ENCODE data around the gene BLOC1S5.
A peak's percentile ranks its signal among the peaks of the same experiment; 100 is the strongest.

BLOC1S5 gene

DNA sequence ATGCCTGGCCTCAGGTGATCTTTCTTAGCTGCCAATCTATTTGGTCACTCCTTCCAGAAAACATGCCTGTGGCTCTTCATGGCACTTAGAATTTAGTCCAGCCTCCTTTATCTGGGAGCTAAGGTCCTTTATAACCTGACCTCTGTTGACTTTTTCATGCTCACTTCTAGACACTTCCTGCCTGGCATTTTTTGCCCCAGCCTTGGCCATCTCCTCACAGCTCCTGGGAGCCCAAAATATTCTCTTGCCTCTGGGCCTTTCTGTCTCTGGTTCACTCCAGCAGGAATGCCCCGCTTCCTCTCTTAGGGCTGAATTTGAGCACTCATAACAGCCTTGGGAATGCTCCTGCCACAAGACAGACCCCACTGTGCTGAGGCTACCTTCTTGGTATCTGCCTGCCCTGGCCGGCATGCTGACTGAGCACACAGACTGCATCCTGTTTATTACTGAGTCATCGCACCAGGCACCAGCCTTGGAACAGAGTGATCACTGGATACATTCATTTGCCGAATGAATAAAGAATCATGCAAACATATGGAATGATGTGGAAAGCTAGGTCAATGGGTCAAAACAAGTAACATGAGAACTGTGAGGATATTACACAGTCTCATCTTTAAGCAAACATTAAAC, 44.0 kb upstream of the BLOC1S5 start:
- in situ Hi-C loops (cut with HindIII; ENCODE audit: low sequenced_read_pairs), result no loop called here
- no peak overlapping the region for H3K4me3 ChIP-seq (ENCODE audit: low read depth, low read length)
- DNase-seq (ENCODE audit: low read depth), result peak; percentile 72
- TF ChIP-seq, protein P1, sequence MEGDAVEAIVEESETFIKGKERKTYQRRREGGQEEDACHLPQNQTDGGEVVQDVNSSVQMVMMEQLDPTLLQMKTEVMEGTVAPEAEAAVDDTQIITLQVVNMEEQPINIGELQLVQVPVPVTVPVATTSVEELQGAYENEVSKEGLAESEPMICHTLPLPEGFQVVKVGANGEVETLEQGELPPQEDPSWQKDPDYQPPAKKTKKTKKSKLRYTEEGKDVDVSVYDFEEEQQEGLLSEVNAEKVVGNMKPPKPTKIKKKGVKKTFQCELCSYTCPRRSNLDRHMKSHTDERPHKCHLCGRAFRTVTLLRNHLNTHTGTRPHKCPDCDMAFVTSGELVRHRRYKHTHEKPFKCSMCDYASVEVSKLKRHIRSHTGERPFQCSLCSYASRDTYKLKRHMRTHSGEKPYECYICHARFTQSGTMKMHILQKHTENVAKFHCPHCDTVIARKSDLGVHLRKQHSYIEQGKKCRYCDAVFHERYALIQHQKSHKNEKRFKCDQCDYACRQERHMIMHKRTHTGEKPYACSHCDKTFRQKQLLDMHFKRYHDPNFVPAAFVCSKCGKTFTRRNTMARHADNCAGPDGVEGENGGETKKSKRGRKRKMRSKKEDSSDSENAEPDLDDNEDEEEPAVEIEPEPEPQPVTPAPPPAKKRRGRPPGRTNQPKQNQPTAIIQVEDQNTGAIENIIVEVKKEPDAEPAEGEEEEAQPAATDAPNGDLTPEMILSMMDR (IDR thresholded peaks at IDR 0.05; ENCODE audit: low read depth, low read length, missing control alignments), result no peak

DNA sequence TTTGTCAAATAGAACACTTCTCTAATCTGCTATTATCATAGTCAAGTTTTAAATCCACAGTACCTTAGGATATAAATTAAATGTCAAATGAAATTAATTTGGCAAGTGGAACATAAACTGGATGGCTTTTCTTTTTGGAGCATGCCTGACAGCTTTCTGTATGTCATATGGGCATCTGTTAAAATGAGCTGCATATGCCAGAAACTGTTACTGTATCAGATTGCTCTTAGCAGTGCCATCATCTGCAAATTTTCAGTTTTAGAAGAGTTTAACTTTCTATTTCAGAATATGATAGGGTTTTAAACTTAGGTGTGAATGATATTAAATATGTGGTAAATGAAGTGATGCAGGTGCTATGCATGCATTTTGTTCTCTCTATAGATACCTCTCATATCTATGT, 41.6 kb upstream of the BLOC1S5 start:
- DNase-seq (ENCODE audit: low read depth), result no peak
- in situ Hi-C loops (cut with HindIII; ENCODE audit: low sequenced_read_pairs), result no loop called here
- TF ChIP-seq, protein P1 (IDR thresholded peaks at IDR 0.05; ENCODE audit: low read depth, low read length, missing control alignments), result no peak
- no peak overlapping the region for H3K4me3 ChIP-seq (ENCODE audit: low read depth, low read length)

DNA sequence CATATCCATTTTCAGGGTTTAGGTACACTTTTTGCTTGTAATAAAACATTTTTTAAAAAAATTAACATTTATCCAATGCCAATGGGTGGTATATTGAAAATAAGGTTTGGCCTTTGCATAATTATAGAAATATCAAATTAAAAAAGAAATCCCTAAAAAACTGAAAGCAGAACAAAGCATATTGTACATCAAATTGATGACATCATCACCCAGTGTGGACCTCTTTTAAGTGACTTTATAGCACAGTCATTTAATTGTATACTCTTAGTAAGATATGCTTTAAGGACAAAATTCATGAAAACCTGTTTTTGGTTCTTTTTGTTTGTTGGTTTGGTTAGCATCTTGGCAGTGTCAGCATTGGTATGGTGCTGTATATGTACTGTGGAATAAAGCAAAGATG, 39.5 kb upstream of the BLOC1S5 start:
- in situ Hi-C loops (cut with HindIII; ENCODE audit: low sequenced_read_pairs), result no loop called here

DNA sequence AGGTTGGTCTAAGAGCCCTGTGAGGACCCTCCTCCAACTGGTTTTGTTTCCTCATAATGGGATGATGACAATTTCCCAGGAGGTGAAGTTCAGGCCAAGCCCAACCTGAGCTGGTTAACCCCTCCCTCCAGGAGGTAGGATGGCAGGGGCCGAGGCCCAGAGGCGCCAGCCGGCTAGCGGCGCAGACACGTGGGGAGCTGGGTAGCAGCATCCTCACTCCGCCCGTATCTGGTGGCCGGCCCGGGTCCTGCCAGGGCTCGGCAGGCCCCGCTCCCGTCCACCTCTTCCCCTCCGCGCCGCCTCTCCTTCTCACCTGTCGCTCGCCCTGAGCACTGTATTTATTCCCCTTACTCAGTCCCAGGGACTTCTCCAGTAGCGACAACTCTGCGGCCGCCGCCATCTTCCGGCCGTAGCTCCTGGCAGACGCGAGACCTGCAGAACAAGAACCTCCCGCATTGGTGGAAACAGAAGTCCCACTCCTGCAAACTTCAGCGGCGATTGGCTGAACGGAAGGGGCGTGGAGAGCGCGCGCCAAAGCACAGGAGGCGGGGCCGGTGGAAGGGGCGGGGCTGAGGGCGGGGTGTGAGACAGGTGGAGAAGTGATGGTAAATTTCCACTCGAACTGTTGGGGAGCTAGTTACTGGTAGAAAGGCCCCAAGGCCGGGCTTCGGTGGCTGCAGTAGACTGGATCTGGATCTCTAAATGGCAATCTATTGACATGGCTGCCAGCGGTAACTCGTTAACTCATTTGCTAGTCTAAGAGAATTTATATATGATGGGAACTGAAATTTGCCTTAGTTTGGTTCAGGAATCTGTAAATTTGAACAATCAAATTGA, 38.2 kb upstream of the BLOC1S5 start, which contains the start of gene EEF1E1:
EEF1E1 (minus strand) TSS at position 427 of the 837 bp plus-strand sequence; CDS start at position 400, 27 bp downstream.
- TF ChIP-seq, protein P1 (IDR thresholded peaks at IDR 0.05; ENCODE audit: low read depth, low read length, missing control alignments), result no peak
- DNase-seq (ENCODE audit: low read depth), result peak; percentile 86
- in situ Hi-C loops (cut with HindIII; ENCODE audit: low sequenced_read_pairs), result no loop called here
- H3K4me3 ChIP-seq (ENCODE audit: low read depth, low read length), result peak within 1 kb of the TSS; percentile 94

More for the DNA sequence above, 39.5 kb upstream of the BLOC1S5 start:
- DNase-seq (ENCODE audit: low read depth), result no peak
- no peak overlapping the region for H3K4me3 ChIP-seq (ENCODE audit: low read depth, low read length)
- TF ChIP-seq, protein P1 (IDR thresholded peaks at IDR 0.05; ENCODE audit: low read depth, low read length, missing control alignments), result no peak

DNA sequence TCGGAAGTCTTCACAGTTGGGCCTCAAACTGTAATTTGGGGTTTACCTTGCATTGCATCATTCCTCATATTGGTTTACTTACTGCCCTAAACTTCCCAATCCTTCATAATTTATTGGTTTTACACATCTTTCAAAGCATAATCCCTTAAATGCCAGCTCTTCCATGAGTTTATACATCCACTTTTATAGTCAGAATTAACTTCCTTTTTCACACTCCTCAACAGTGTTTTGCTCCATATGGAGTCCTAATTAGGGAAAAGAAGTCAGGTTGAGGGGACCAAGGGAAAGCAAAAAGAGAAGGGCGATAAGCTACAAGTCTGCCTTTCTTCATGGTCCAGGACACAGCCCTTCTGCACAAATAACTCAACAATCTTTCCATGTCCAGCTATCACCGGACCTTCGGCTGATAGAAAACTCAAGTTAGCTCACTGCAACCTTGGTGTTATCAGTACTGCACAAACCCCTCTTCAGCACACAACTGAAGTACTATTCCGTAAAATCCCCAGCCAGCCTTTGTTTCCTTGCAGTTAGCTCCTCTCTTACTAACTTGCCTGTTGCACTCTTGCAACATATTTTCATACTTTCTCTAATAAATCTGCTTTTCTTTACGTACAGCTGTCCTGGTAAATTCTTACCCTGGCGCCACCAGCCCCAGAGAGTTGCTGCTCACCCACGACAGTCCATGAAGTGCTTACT, 36.1 kb upstream of the BLOC1S5 start:
- DNase-seq (ENCODE audit: low read depth), result no peak
- H3K4me3 ChIP-seq (ENCODE audit: low read depth, low read length), result no peak overlapping the region
- in situ Hi-C loops (cut with HindIII; ENCODE audit: low sequenced_read_pairs), result no loop called here
- TF ChIP-seq, protein P1 (IDR thresholded peaks at IDR 0.05; ENCODE audit: low read depth, low read length, missing control alignments), result no peak

DNA sequence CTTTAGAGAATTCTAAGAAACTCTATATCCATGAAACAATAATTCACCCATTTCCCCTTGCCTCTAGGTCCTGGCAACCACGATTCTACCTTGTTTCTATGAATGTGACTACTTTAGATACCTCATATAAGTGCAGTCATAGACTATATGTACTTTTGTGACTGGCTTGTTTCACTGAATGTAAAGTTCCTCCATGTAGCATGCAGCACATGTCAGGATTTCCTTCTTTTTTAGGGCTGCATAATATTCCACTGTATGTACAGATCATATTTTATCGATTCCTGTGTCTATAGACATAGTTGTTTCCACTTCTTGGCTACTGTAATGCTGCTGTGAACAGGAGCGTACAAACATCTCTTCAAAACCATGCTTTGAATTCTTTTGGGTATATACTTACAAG, 26.5 kb upstream of the BLOC1S5 start:
- in situ Hi-C loops (cut with HindIII; ENCODE audit: low sequenced_read_pairs), result no loop called here
- H3K4me3 ChIP-seq (ENCODE audit: low read depth, low read length), result no peak overlapping the region
- TF ChIP-seq, protein P1 (IDR thresholded peaks at IDR 0.05; ENCODE audit: low read depth, low read length, missing control alignments), result no peak
- no peak for DNase-seq (ENCODE audit: low read depth)

Measured in astrocyte of the cerebellum (primary cell).